Frontal cortex (tissue), 4 donors: ENCODE results near the gene OXTR. TPM values are rescaled to one million over a fixed set of nuclear protein-coding genes. Genes with fewer than 3 reads are reported as not detected.
"Not testable (repeated sequence)": the region's sequence is repeated elsewhere in the genome, so short reads cannot be mapped to it uniquely, and the experiment has no call there.

Experiments used
- DNase-seq, 2 donors: peaks; one replicate each; pipeline ENCODE4 v3.0.0; 2012; ENCODE audit warnings: low spot score in 2 of 2
- FAIRE-seq: peaks from 2 replicates; lab custom pipeline; 2012; peaks lifted over from hg19 to GRCh38; lab: Jason Lieb, UNC
- total RNA-seq: library from RNA; depleted of rRNA; stranded (reverse); fragments of >200 nt; gene quantifications from one replicate; pipeline ENCODE4 v1.2.3, GENCODE V29; 2014
- donor health status: control.
- donor health status: control.
- donor health status: control.

Gene OXTR
- total RNA-seq, 1 donor from 2014 or later: 2.0 TPM

DNA sequence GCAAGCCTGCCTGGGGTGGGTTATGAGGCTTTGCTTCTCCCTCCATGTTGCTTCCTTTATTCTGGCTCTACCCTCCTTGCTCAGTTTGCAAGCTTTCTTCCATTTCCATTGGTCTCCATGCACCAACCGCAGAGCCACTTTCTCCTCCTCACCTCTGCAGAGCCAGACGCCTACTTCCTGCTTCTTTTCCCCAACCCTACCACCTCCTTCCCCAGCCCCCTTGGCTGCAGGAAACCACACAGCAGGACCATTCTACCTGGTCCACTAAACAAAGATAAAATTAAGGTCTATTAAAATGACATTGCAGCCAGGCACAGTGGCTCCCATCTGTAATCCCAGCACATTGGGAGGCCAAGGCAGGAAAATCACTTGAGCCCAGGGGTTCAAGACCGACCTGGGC, 45.8 kb downstream of the OXTR start:
- DNase-seq (no peak), FAIRE-seq (no peak)

GRCh38 chr3:8722808-8723207, 46.6 kb downstream of the OXTR start:
- DNase-seq (no peak), FAIRE-seq (no peak)

DNA sequence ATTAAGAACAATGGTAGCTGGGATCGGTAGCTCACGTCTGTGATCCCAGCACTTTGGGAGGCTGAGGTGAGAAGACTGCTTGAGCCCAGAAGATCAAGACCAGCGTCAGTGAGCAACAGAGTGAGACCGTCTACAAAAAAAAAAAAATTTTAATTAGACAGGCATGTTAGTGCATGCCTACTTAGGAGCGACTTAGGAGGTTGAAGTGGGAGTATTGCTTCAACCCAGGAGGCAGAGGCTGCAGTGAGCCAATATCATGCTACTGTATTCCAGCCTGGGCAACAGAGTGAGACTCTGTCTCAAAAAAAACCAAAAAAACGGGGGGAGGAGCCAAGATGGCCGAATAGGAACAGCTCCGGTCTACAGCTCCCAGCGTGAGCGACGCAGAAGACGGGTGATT, 53.7 kb downstream of the OXTR start:
- not testable (repeated sequence) for FAIRE-seq

GRCh38 chr3:8713901-8714759, 55.3 kb downstream of the OXTR start:
- no peak for DNase-seq
- FAIRE-seq: no peak

More for the DNA sequence above, 53.7 kb downstream of the OXTR start:
- not testable (repeated sequence) for DNase-seq

DNA sequence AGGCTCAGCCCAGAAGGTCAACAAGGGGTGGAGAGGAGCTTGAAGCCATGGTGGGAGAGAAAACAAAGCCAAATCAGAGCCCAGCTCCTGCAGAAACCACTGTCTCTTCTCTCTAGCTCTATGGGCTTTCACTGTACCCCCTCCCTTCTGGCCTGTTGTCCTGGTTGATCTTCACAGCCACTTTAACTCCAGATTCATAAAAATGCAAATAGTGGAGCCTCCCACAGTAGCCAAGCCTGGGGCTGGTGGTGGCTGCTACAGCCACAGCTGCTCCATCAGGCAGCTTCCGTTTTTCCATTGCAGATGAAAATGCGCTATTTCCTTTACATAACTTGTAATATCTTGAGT, 56.5 kb downstream of the OXTR start:
- no peak for DNase-seq
- FAIRE-seq: no peak

- FAIRE-seq (no peak), DNase-seq (no peak)
Measured at GRCh38 chr3:8712045-8712907, 57.1 kb downstream of the OXTR start.

DNA sequence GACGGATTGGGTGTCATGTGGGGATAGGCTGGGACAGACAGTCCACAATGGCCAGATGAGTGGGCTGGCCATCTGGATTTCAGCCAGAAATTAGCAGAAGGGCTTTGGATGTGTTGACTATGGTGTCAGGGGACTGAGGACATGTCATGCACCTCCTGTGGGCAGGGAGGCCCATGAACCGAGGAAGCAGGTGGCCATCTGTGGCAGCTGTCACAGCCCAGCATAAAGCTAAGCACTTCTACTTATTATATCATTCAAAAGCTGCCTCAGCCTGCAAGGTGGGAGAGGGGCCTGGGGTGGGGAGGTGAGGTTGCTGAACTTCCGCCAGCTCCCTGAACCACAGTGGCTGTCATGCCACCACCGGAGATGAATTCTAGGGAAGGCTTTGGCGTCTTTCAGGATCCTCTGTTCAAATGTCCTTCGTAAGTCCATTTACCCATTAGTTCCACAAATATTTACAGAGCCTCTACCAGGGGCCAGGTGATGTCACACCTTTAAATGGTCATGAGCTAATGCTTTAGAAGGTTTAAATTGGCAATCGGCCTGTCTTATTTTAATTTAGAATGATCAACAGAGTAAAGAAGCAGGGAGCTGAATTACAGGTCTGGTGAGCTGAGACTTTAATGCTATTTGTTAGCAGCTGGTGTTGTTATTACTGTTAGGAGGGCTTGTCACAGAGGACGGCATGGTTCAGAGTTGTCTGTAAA, 59.5 kb downstream of the OXTR start:
- DNase-seq: no peak
- FAIRE-seq: no peak

- no peak for DNase-seq
- FAIRE-seq: no peak
Measured at GRCh38 chr3:8709287-8709686, 60.1 kb downstream of the OXTR start.

GRCh38 chr3:8705575-8705974, 63.8 kb downstream of the OXTR start:
- DNase-seq (no peak), FAIRE-seq (no peak)

DNA sequence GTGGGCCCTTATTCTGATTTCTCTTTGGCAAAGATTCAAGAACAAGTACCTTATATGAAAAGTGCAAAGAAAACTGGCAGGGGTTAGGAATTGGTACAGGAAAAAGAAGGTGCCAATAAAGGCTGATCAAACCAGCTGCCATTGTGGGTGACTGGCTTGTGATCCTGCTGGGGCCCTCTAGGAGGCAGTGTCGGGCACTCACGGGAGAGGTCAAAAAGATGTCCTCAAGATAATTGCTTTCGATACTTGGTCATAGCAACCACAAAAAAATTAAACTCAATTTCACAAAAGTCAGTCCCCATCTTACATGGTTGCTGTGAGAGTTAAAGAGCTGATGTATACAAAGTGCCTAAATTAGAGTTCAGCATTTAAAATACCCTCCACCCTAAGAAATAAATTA, 66.9 kb downstream of the OXTR start:
- no peak for FAIRE-seq
- DNase-seq: no peak

Other genes starting within 250 kb of the OXTR start
- 0.41 TPM for gene SSUH2, start 124.8 kb downstream of the OXTR start, total RNA-seq
- gene CAV3, start 35.8 kb downstream of the OXTR start, total RNA-seq: not detected
- 11.8 TPM for gene RAD18, start 193.9 kb upstream of the OXTR start, total RNA-seq